Endothelial cell of umbilical vein (primary cell): ENCODE results near the gene MDN1. TPM values are rescaled to one million over a fixed set of nuclear protein-coding genes. Genes with fewer than 3 reads are reported as not detected.

Experiments used
- BruUV-seq: library from RNA; stranded (reverse); fragments of 400-500 nt; replicated peaks from 2 replicates; lab custom pipeline; 2021; lab: Mats Ljungman, UMichigan
- CTCF ChIA-PET: fragments of 300-600, 350-600 bp; sonication (Branson Sonifier 250); formaldehyde crosslinking; loops from one replicate; lab custom pipeline; 2021; ENCODE audit warnings: antibody characterized with exemption, inconsistent platforms; lab: Charles Lee
- POLR2A ChIA-PET: fragments of 300-600, 350-600 bp; sonication (Branson Sonifier 250); formaldehyde crosslinking; loops from one replicate; lab custom pipeline; 2021; ENCODE audit warnings: antibody characterized with exemption, inconsistent platforms; lab: Charles Lee
- DNase-seq: peaks from one replicate; pipeline ENCODE4 v3.0.0-alpha.2; 2011; ENCODE audit warnings: low read depth, low spot score
- FAIRE-seq: peaks from 2 replicates; lab custom pipeline; 2011; peaks lifted over from hg19 to GRCh38; lab: Jason Lieb, UNC
- H2AFZ ChIP-seq: 2 replicates; pipeline ENCODE4 v1.6.0; 2012; ENCODE audit warnings: low read depth, low read length, control low read depth, inconsistent platforms
- H3K27ac ChIP-seq: 2 replicates; pipeline ENCODE4 v1.5.1; 2011; ENCODE audit warnings: low read depth, mild to moderate bottlenecking, control low read depth, low read length, moderate library complexity; ENCODE audit not compliant: insufficient read depth
- H3K27me3 ChIP-seq, 2 experiments: 2 replicates each; pipeline versions ENCODE4 v1.6.0 to v1.6.1; 2011; ENCODE audit warnings: low read length in 2 of 2, mixed read lengths in 1 of 2; ENCODE audit not compliant: control insufficient read depth in 2 of 2, insufficient read depth in 2 of 2
- H3K36me3 ChIP-seq, 2 experiments: 2 replicates in 1 of 2; 3 replicates in 1 of 2; pipeline ENCODE4 v1.5.1; 2011; ENCODE audit warnings: low read length in 2 of 2, mild to moderate bottlenecking in 1 of 2, moderate library complexity in 1 of 2; ENCODE audit not compliant: control insufficient read depth in 2 of 2, insufficient read depth in 2 of 2; ENCODE audit errors: extremely low read depth in 1 of 2
- H3K4me1 ChIP-seq: 3 replicates; pipeline ENCODE4 v1.5.1; 2011; ENCODE audit warnings: mild to moderate bottlenecking, low read length; ENCODE audit not compliant: control insufficient read depth, insufficient read depth; ENCODE audit errors: extremely low read depth
- H3K4me2 ChIP-seq: 2 replicates; pipeline ENCODE4 v1.6.1; 2011; ENCODE audit warnings: low read length, control low read depth, mixed read lengths; ENCODE audit not compliant: insufficient read depth
- H3K4me3 ChIP-seq, 3 experiments: fragments of 200-600 bp in 1 of 3; sonication (generic), shearing (Covaris generic) in 1 of 3; replicated peaks in 1 of 3; 2 replicates each; pipeline ENCODE4 v1.5.1; 2011 to 2016; ENCODE audit warnings: control low read depth in 3 of 3, low read length in 3 of 3, mild to moderate bottlenecking in 2 of 3, inconsistent platforms in 1 of 3, low read depth in 1 of 3, moderate library complexity in 1 of 3; ENCODE audit not compliant: insufficient read depth in 1 of 3
- H3K79me2 ChIP-seq: 2 replicates; pipeline ENCODE4 v1.6.0; 2012; ENCODE audit warnings: low read length, inconsistent platforms; ENCODE audit not compliant: control insufficient read depth, insufficient read depth
- H3K9ac ChIP-seq: replicated peaks from 2 replicates; pipeline ENCODE3; 2011; ENCODE audit warnings: low read length, control low read depth; ENCODE audit not compliant: insufficient read depth; ENCODE audit errors: extremely low read depth
- H3K9me1 ChIP-seq: replicated peaks from 3 replicates; pipeline ENCODE4 v1.6.0; 2011; ENCODE audit warnings: mild to moderate bottlenecking, low read length; ENCODE audit not compliant: control insufficient read depth, insufficient read depth; ENCODE audit errors: extremely low read depth
- H3K9me3 ChIP-seq: replicated peaks from 2 replicates; pipeline ENCODE4 v1.5.1; 2012; ENCODE audit warnings: low read length, inconsistent platforms; ENCODE audit not compliant: control insufficient read depth, insufficient read depth
- H4K20me1 ChIP-seq: replicated peaks from 2 replicates; pipeline ENCODE3; 2011; ENCODE audit warnings: mild to moderate bottlenecking, low read length; ENCODE audit not compliant: control insufficient read depth, insufficient read depth; ENCODE audit errors: extremely low read depth
- CTCF ChIP-seq, 2 donors: IDR thresholded peaks; 1 replicate in 1 of 2; 2 replicates in 1 of 2; pipeline ENCODE4 v1.5.1; 2011; ENCODE audit warnings: low read length in 2 of 2, mild to moderate bottlenecking in 2 of 2, moderate library complexity in 2 of 2, control low read depth in 1 of 2, inconsistent platforms in 1 of 2, low read depth in 1 of 2; ENCODE audit not compliant: insufficient read depth in 1 of 2; ENCODE audit errors: extremely low read depth in 1 of 2
- EZH2 ChIP-seq: IDR thresholded peaks from 2 replicates; pipeline ENCODE4 v1.6.1; 2012; ENCODE audit warnings: borderline replicate concordance, low read depth, mild to moderate bottlenecking, moderate library complexity, low read length, inconsistent platforms; ENCODE audit not compliant: severe bottlenecking
- FOS ChIP-seq: IDR thresholded peaks from 2 replicates; pipeline ENCODE4 v1.6.1; 2011; ENCODE audit warnings: mild to moderate bottlenecking, low read length, moderate library complexity, borderline replicate concordance; ENCODE audit not compliant: insufficient read depth
- GATA2 ChIP-seq: IDR thresholded peaks from 2 replicates; pipeline ENCODE4 v1.7.0; 2011; ENCODE audit warnings: low read depth, mild to moderate bottlenecking, moderate library complexity, mixed read lengths, low read length; ENCODE audit not compliant: insufficient read length, insufficient read depth
- JUN ChIP-seq: IDR thresholded peaks from 2 replicates; pipeline ENCODE4 v1.6.1; 2011; ENCODE audit warnings: borderline replicate concordance, low read depth; ENCODE audit not compliant: insufficient read length, insufficient read depth
- MAX ChIP-seq: IDR thresholded peaks from 2 replicates; pipeline ENCODE4 v1.6.1; 2011; ENCODE audit not compliant: insufficient read depth, insufficient read length
- MYC ChIP-seq: IDR thresholded peaks from one replicate; pipeline ENCODE4 v1.6.1; 2011; ENCODE audit warnings: mild to moderate bottlenecking, low read depth, low read length
- POLR2A ChIP-seq: IDR thresholded peaks from 2 replicates; pipeline ENCODE4 v1.6.1; 2012; ENCODE audit warnings: low read depth, mild to moderate bottlenecking, control low read depth, low read length
- POLR2AphosphoS5 ChIP-seq: IDR thresholded peaks from 2 replicates; pipeline ENCODE4 v1.6.1; 2012; ENCODE audit warnings: low read depth, mild to moderate bottlenecking, control low read depth, low read length, moderate library complexity; ENCODE audit not compliant: insufficient read depth
- dilution Hi-C: fragments of 300-500 bp; cut with MboI; formaldehyde crosslinking; loops from one replicate; pipeline ENCODE4 v1.15.0; 2019; ENCODE audit warnings: low sequenced_read_pairs; ENCODE audit not compliant: extremely low pct_ligation_motif_present
- intact Hi-C: fragments of 100-400 bp; cut with micrococcal nuclease; formaldehyde crosslinking; loops from one replicate; pipeline ENCODE4 v1.10.0; 2022
- polyA plus RNA-seq, 4 experiments: library from polyadenylated mRNA; depleted of rRNA in 3 of 4; stranded (reverse) in 3 of 4; unstranded in 1 of 4; fragments of >200 nt; gene quantifications; 2 replicates each; pipeline versions ENCODE4 v1.2.1 to v1.2.3, GENCODE V29; 2011 to 2012; ENCODE audit warnings: missing spikeins in 1 of 4
- total RNA-seq: library from RNA; stranded (reverse); gene quantifications from 2 replicates; pipeline ENCODE4 v1.2.3, GENCODE V29; 2021

The MDN1 gene
- total and polyA plus RNA-seq, 2 donors (not counting 3 experiments of a cell fraction or from before 2014, with no cell fraction given): 9.2 to 39.6 TPM

- no peaks in the 10 kb centered on the region for H3K9me1 ChIP-seq
- no peak overlapping the region for H3K9ac ChIP-seq
- intact Hi-C loops: no loop called here
- dilution Hi-C loops: no loop called here
- H3K4me2 ChIP-seq: no peak overlapping the region
- no peaks in the 10 kb centered on the region for H3K27me3 ChIP-seq
- POLR2A ChIA-PET: no interaction called here
- no peaks in the 10 kb centered on the region for H3K4me1 ChIP-seq
- H2AFZ ChIP-seq: no peak overlapping the region
- TF ChIP-seq MYC (no peak), CTCF (IDR thresholded peaks at IDR 0.05; ENCODE audit: extremely low read depth in 1 of 2, insufficient read depth in 1 of 2, low read depth in 1 of 2, low read length in 2 of 2) (no peak), POLR2A (no peak), FOS (no peak), EZH2 (no peak), GATA2 (no peak)
- no peaks in the 10 kb centered on the region for H4K20me1 ChIP-seq
- DNase-seq (no peak), FAIRE-seq (no peak)
- H3K4me3 ChIP-seq: no peak overlapping the region
- BruUV-seq: no TSS peak
- peaks cover 2 to 14% of the 10 kb centered on the region in 2 experiments for H3K36me3 ChIP-seq
- CTCF ChIA-PET: no interaction called here
- no peak overlapping the region for H3K27ac ChIP-seq
- H3K79me2 ChIP-seq: no peaks in the 10 kb centered on the region
- H3K9me3 ChIP-seq: no peaks in the 10 kb centered on the region
Observed at GRCh38 chr6:89745716-89746115, 73.9 kb downstream of the MDN1 start.

DNA sequence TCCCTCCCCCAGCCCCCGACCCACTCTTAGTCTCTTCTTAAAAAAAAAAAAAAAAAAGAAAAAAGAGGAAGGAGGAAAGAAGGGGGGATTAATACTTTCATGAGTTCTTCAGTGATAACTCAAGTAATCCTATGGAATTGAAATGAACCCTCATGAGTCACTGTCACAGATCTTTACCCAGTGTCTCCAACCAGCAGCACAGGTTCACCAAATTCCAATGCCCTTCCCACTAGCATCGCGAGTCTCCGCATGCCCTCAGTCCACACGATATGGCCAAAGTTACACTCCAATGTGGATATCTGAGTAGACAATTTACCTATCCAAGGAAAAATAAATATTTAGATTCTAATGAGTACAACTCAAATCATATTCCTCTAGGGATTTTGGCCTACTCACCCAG is 74.5 kb downstream of the MDN1 start:
- ChIA-PET POLR2A (no interaction called here), CTCF (no interaction called here)
- FAIRE-seq (no peak), DNase-seq (no peak)
- Histone ChIP-seq H3K27me3 (no peaks in the 10 kb centered on the region), H3K4me2 (no peak overlapping the region), H3K36me3 (peaks cover 2 to 14% of the 10 kb centered on the region in 2 experiments), H3K4me3 (no peak overlapping the region), H3K9ac (no peak overlapping the region), H2AFZ (no peak overlapping the region), H3K9me1 (no peaks in the 10 kb centered on the region), H3K4me1 (no peaks in the 10 kb centered on the region), H3K9me3 (no peaks in the 10 kb centered on the region), H3K27ac (no peak overlapping the region), H3K79me2 (no peaks in the 10 kb centered on the region), H4K20me1 (no peaks in the 10 kb centered on the region)
- dilution Hi-C loops (no loop called here), intact Hi-C loops (no loop called here)
- TF ChIP-seq JUN (no peak), MYC (no peak), FOS (no peak), MAX (no peak), EZH2 (no peak), GATA2 (no peak), POLR2A (no peak), POLR2AphosphoS5 (no peak), CTCF (IDR thresholded peaks at IDR 0.05; ENCODE audit: extremely low read depth in 1 of 2, insufficient read depth in 1 of 2, low read depth in 1 of 2, low read length in 2 of 2) (no peak)
- no TSS peak for BruUV-seq
